Measurements from ENCODE around the gene ABCB6.
A peak's percentile ranks its signal among the peaks of the same experiment; 100 is the strongest.

Gene ABCB6

GRCh38 chr2:219168932-219169331 lies 49.8 kb downstream of the ABCB6 start:
- no peak for DNase-seq (ENCODE audit: low spot score)

GRCh38 chr2:219168526-219168925 lies 50.2 kb downstream of the ABCB6 start:
- no peak for DNase-seq (ENCODE audit: low spot score)

- no peak for DNase-seq (ENCODE audit: low spot score)
Observed at GRCh38 chr2:219167997-219168396, 50.8 kb downstream of the ABCB6 start.

DNA sequence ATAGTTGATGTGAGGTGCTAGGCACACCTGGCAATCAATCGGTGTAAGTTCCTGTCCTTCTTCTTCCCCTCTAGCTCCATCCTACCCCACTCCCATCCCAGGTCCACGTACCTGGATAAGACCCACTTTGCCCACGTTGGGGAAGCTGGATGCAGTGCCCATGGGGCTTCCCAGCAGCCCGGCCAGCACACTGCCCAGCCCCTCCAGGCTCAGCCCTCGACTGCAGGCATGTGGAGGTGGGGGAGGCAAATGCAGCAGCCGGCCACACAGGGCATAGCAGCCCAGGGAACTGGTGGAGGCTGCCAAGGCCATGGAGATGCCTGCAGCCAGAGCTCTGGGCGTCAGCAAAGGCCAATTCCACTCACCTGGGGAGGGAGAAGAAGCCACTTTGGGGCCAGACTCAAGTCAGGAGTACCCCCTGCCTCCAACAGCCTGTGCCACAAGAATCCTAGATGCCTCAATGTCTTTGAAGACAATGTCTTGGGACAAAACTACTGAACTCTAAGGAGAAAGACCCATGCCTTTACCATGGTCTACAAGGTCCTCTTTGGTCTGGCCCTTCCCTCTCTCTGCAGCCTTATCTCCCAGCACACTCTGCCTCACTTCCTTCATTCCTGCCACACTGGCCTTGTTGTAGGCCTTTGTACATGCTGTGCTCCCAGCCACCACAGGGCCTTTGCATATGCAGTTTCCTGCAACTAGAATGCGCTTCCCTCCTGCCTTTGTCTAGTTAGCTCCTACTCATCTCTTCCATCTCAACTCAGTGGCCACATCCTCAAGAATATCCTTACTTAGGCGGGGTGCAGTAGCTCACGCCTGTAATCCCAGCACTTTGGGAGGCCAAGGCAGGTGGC lies 53.5 kb downstream of the ABCB6 start:
- DNase-seq (ENCODE audit: low spot score), result no peak

DNA sequence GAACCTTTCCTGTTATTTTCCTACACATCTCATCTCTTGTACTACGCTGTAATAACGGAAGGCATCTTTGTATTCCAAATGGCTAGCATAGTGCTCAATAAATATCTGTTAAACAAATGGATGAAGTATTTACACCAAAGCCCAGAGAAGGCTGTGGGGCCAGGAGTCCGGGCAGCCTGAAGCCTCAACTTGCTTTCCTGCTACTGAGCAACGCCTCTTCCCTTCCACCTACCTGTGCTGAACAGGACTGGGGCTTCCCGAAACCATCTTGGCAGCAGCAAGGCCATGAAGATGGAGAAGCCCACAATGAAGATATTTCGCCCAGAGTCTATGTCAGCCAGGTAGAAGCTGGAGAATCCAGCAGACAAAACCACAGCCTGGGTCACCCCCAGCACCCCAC lies 55.6 kb downstream of the ABCB6 start:
- DNase-seq (ENCODE audit: low spot score), result no peak

DNA sequence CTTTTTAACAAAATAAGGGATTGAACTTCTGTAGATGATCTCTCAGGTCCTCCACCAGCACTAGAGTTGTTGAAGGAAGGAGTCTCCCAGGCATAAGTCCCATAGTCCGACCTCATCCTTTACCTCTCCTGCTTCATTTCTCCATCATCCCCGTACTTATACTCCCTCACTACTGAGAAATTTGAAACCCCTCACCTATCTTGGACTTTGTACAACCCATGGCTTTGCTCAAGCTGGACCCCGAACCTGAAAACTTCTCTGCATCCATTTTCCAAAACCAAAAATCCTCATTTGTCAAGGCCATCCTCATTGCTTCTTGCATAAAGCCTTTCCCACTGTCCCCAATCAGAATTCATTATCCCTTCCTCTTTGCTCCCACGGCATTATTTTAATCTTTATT lies 57.7 kb downstream of the ABCB6 start:
- no peak for DNase-seq (ENCODE audit: low spot score)

- DNase-seq (ENCODE audit: low spot score), result peak; percentile 97
Observed at GRCh38 chr2:219160186-219161017, 58.4 kb downstream of the ABCB6 start, which contains the start of gene NHEJ1. Gene NHEJ1, minus strand, starts transcription at chr2:219160815. Its CDS starts 2,453 bp downstream, at chr2:219158362.

All from AG08395 (cell line).